ENCODE data around the gene TAF15.

DNA sequence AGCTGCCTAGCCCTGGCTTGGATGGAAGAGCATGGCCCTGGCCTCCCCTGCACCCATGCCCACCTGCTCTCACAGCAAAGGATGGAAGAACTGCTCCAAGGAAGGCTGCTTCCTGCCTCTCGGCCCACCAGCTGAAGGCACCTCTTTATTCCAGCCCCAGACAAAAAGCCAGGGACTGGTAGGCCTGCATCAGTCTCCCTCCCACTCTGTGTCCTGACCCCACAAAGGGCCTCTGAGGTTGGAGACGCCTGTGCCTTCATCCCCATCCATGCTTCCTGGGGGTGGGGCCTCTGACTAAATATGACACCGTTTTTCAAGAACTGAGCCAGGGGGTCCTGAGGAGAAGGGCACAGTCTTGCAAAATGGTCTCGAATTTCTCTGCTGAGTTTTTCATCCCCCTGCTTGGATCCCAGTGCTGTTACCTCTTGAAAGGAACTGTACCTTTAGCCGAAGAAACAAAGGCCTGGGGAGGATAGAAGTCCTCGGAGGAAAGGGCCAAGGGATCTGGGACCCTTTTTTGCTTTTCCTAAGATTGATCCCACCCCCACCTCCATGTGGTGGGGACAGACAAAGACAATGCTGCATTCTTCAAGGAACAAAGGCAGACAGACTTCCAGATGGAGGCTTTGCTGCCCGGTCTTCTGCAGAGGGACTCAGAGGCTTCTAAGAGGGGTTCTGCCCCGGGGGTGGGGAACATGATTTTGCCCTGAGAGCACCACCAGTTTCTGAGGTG is 43.4 kb upstream of the TAF15 start:
- TF ChIP-seq, protein P1, sequence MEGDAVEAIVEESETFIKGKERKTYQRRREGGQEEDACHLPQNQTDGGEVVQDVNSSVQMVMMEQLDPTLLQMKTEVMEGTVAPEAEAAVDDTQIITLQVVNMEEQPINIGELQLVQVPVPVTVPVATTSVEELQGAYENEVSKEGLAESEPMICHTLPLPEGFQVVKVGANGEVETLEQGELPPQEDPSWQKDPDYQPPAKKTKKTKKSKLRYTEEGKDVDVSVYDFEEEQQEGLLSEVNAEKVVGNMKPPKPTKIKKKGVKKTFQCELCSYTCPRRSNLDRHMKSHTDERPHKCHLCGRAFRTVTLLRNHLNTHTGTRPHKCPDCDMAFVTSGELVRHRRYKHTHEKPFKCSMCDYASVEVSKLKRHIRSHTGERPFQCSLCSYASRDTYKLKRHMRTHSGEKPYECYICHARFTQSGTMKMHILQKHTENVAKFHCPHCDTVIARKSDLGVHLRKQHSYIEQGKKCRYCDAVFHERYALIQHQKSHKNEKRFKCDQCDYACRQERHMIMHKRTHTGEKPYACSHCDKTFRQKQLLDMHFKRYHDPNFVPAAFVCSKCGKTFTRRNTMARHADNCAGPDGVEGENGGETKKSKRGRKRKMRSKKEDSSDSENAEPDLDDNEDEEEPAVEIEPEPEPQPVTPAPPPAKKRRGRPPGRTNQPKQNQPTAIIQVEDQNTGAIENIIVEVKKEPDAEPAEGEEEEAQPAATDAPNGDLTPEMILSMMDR (IDR thresholded peaks at IDR 0.05) = no peak
- TF ChIP-seq POLR2A (IDR thresholded peaks at IDR 0.05) = no peak

Measured in testis (tissue), 2 donors.